HepG2 (cell line): ENCODE data around the gene MXRA7. TPM values are rescaled to one million over a fixed set of nuclear protein-coding genes. Genes with fewer than 3 reads are reported as not detected.

Source experiments
- JUNB ChIP-seq: sonication (generic); formaldehyde crosslinking; IDR thresholded peaks from 2 replicates; pipeline ENCODE4 v1.8.0; 2022; ENCODE audit warnings: missing genetic modification reagents, mild to moderate bottlenecking, borderline replicate concordance
- MTF1 ChIP-seq: sonication (generic); formaldehyde crosslinking; IDR thresholded peaks from 2 replicates; pipeline ENCODE4 v1.5.0; 2020; ENCODE audit warnings: missing genetic modification reagents
- NKX3-1 ChIP-seq: sonication (generic); formaldehyde crosslinking; IDR thresholded peaks from 2 replicates; pipeline ENCODE4 v1.5.0; 2020; ENCODE audit warnings: missing genetic modification reagents
- RAD51 ChIP-seq: fragments of 450-650 bp; IDR thresholded peaks from 2 replicates; pipeline ENCODE4 v1.6.1; 2016; ENCODE audit warnings: borderline replicate concordance
- RERE ChIP-seq: IDR thresholded peaks from 2 replicates; pipeline ENCODE4 v1.6.1; 2016; ENCODE audit warnings: low read depth, missing genetic modification reagents, missing compliant biosample characterization
- TAF1 ChIP-seq: sonication (generic); formaldehyde crosslinking; IDR thresholded peaks from 2 replicates; pipeline ENCODE4 v1.4.0; 2020; ENCODE audit warnings: missing genetic modification reagents
- TRAFD1 ChIP-seq: sonication (generic); formaldehyde crosslinking; IDR thresholded peaks from 2 replicates; pipeline ENCODE4 v1.5.1; 2020; ENCODE audit warnings: missing genetic modification reagents, mild to moderate bottlenecking, borderline replicate concordance
- ZNF263 ChIP-seq: sonication (generic); formaldehyde crosslinking; IDR thresholded peaks from 2 replicates; pipeline ENCODE4 v1.4.0; 2020; ENCODE audit warnings: missing genetic modification reagents
- ZNF326 ChIP-seq: sonication (generic); formaldehyde crosslinking; IDR thresholded peaks from 2 replicates; pipeline ENCODE4 v1.4.0; 2020; ENCODE audit warnings: missing genetic modification reagents, borderline replicate concordance
- ZNF362 ChIP-seq: sonication (generic); formaldehyde crosslinking; IDR thresholded peaks from 2 replicates; pipeline ENCODE4 v1.4.0; 2020; ENCODE audit warnings: missing genetic modification reagents, mild to moderate bottlenecking, borderline replicate concordance
- ZNF44 ChIP-seq: sonication (generic); formaldehyde crosslinking; IDR thresholded peaks from 2 replicates; pipeline ENCODE4 v1.5.1; 2020; ENCODE audit warnings: mild to moderate bottlenecking, missing genetic modification reagents
- ZNF800 ChIP-seq: sonication (generic); formaldehyde crosslinking; IDR thresholded peaks from 2 replicates; pipeline ENCODE4 v1.4.0; 2020; ENCODE audit warnings: missing genetic modification reagents
- ZSCAN12 ChIP-seq: sonication (generic); formaldehyde crosslinking; IDR thresholded peaks from 2 replicates; pipeline ENCODE4 v1.9.0; 2021; ENCODE audit warnings: mild to moderate bottlenecking, missing genetic modification reagents
- ZSCAN5A ChIP-seq: sonication (generic); formaldehyde crosslinking; IDR thresholded peaks from 2 replicates; pipeline ENCODE4 v1.8.0; 2022; ENCODE audit warnings: mild to moderate bottlenecking, missing genetic modification reagents, borderline replicate concordance
- polyA plus RNA-seq, 8 experiments: library from polyadenylated mRNA; depleted of rRNA in 3 of 8; stranded (reverse) in 7 of 8; unstranded in 1 of 8; fragments of >200 nt; fragmentation: Illumina TruSeq in 4 of 8; extraction: Trizol in 4 of 8; gene quantifications; 2 replicates each; pipeline versions ENCODE4 v1.2.1 to v1.2.3, GENCODE V29; 2011 to 2016; ENCODE audit warnings: low read depth in 4 of 8, missing spikeins in 1 of 8, mixed read lengths in 1 of 8; ENCODE audit not compliant: insufficient read depth in 1 of 8
- total RNA-seq, 5 experiments: library from RNA; depleted of rRNA; stranded (reverse); fragments of >200 nt; fragmentation: Illumina TruSeq; extraction: Trizol; gene quantifications; 2 replicates each; pipeline ENCODE4 v1.2.3, GENCODE V29; 2016; ENCODE audit warnings: low read depth in 1 of 5

The MXRA7 gene
- total and polyA plus RNA-seq, 2 of the 13 experiments (the other 11 are each of a cell fraction or from before 2014, with no cell fraction given) = 44.8 to 112 TPM

GRCh38 chr17:76671123-76671911, 39.4 kb downstream of the MXRA7 start (continued):
- no peak; the same call in none of the 2 replicates for TF ChIP-seq RERE (CRISPR knock-in tag)
- TF ChIP-seq NKX3-1 = 0 out of 2 replicates have a peak, but pooled peaks have one; percentile 56
- TF ChIP-seq JUNB = no peak
- TF ChIP-seq ZNF326 = no peak
- TF ChIP-seq ZNF44 = peak; percentile 94
- peak; percentile 81 for TF ChIP-seq TAF1 (CRISPR knock-in tag)
- peak; percentile 67 for TF ChIP-seq ZNF800 (CRISPR knock-in tag)
- peak; percentile 73; the same call in 1 of the 2 replicates for TF ChIP-seq ZSCAN5A
- no peak for TF ChIP-seq RAD51
- no peak for TF ChIP-seq ZNF362 (CRISPR knock-in tag)
- TF ChIP-seq MTF1 (CRISPR knock-in tag) = no peak
- TF ChIP-seq ZNF263 (CRISPR knock-in tag) = 0 out of 2 replicates have a peak, but pooled peaks have one; percentile 48
- TF ChIP-seq ZSCAN12 (CRISPR knock-in tag) = no peak
- TF ChIP-seq TRAFD1 = peak; percentile 68; the same call in 1 of the 2 replicates
